ENCODE data around the gene PTPN18.
"Not testable (repeated sequence)": the region's sequence is repeated elsewhere in the genome, so short reads cannot be mapped to it uniquely, and the experiment has no call there.

The PTPN18 gene, protein sequence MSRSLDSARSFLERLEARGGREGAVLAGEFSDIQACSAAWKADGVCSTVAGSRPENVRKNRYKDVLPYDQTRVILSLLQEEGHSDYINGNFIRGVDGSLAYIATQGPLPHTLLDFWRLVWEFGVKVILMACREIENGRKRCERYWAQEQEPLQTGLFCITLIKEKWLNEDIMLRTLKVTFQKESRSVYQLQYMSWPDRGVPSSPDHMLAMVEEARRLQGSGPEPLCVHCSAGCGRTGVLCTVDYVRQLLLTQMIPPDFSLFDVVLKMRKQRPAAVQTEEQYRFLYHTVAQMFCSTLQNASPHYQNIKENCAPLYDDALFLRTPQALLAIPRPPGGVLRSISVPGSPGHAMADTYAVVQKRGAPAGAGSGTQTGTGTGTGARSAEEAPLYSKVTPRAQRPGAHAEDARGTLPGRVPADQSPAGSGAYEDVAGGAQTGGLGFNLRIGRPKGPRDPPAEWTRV

DNA sequence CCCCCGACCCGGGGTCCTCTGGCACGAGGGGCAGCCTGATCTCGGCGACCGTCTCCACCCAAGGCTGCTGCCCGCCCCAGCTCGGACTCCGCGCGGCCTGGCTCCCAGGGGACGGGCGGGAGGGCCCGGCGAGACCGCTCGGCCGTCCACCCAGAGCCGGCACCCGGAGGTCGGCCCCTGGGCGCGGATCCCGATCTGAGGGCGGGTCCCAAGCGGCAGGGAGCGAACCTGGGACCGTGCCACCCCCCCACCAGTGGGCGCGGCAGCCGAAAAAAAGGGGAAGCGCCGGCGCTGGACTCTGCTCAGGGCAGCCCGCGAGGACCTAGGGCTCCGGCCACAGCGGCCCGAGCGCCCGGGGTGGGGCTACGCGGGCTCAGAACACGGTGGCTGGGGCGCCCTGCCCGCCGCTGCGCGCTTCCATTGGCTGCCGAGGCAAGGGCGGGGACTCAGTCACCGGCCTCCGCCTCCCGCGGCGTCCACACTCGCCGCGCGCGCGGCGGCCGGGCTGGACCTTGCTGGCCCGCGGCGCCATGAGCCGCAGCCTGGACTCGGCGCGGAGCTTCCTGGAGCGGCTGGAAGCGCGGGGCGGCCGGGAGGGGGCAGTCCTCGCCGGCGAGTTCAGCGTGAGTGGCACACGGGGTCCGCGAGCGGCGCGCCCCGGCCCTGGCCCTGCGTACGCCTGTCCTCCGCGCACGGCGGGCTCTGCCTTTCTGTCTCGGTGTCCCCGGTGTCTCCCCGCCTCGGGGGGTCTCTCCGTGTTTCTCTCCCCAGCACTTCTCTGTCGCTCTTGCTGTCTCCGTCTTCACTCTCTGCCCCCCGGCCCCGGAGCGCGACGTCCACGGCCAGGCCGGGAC lies at the start of gene PTPN18:
Gene PTPN18, plus strand, starts transcription at position 479 of the 854 bp plus-strand sequence. Its CDS starts 52 bp downstream, at position 531.
- peak; percentile 67 for DNase-seq

DNA sequence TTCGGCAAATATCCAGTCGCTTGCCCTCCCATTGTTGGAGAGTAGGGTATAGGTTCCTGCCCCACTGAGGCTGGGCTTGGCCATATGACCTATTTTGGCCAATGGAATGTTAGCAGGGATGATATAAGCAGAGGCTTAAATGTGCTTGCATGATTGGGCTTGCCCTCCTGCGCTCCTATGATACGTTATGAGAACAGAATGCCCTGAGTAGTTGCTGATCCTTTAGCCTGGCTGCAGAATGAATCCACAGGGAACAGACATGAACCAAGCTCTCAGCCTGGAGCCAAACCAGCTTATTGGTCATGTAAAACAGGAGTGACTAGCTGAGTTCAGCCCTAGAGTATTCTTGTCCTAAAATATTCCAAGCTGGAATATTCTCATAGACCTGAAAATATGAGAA lies 48.0 kb upstream of the PTPN18 start:
- no peak for DNase-seq

DNA sequence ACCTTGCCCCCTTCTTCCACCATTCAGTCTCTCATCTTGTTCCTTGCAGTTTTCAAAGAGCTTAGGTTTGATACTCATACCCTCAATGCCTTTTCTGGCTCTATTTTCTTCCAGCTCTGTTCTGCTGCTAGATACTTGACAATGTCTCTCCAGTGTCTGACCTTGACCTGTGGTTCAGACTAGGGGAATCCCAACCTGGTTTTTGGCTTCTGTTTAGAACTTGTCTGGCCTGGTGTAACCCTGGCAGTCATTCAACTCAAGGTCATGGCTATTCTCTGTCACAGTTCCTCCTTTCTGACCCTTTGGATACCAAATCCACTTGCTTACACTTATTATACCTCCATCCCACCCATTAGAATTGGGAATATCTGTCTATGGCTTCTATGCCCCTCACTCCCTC lies 45.0 kb upstream of the PTPN18 start:
- no peak for DNase-seq

DNA sequence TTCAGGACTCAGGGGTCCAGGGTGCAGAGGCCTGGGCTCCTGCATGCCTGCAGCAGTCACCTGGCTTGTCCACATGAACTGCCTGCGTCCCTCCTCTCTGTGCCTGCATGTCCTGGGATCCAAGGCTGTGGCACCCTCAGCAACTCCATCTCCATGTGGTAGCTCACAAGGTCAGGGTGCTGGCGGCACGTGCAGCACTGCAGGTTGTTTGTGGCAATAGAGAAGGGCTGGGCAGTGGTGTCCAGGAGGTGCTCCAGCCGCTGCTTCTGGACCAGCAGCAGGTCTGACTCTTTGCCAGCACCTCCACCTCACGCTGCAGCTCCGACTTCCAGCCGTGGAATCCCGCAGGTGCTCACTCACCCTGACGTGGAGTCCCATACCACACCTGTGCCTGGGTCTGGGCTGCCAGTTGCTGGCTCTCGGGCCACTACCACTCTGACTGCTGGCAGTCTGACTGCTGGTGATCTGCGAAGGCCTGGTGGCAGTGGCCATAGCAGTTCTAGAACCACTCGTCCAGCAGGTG lies 42.0 kb upstream of the PTPN18 start:
- DNase-seq, result no peak

DNA sequence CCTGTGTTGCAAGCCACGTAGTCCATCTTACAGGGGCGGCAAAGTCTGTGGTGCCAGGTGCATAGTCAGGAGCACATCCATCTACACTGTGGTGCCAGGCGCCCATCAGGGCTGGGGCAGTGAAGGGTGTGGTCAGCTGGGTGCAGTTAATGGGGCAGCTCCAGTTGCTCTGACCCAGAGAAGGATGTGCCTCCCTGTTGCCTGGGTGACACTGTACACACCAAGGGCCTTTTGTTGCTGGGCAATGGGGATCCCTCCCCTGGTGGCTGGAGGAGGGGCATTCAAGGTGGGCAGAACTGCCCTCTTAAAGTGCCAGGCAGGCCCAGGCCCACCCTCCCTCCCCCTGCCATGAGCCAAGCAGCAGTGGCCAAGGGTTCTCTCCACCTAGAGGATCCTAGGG lies 41.5 kb upstream of the PTPN18 start:
- no peak for DNase-seq

DNA sequence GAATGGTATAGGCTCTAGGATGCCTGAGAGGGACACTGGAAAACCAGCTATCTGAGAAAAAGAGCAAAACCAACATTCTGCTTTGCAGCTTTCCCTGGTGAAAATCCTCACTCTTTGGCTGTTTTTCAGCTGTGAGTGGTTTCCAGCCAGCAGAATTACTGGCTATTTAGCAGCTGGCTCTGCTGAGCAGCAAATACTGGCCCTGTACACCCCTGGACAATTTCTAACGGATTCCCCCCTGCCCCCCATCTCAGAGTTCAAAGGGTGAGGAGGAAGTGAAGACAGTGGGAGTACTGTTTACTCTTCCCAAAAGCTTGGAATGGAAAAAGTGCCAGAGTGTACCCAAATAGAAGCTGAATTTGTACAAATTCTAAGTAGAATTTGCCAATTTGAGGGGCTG lies 39.3 kb upstream of the PTPN18 start:
- DNase-seq, result no peak

DNA sequence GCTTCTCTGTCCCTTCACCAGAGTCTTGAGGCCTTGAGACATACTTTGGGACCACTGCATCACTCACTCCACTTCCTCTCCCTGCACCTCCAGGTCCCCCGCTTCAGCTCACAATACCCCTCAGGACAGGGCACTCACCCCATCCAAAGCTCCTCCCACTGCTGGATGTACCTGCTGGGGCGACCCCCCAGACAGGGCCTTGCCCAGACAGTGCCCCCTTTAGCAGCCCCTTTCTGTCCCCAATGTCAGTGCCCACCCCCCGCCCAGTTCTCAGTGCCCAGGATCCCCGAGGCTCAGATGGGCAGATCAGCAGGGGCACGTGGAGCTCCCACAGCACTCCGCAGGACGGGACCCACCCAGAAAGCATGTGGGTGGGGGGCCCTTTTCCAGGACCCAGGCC lies 37.0 kb upstream of the PTPN18 start:
- DNase-seq, result no peak

DNA sequence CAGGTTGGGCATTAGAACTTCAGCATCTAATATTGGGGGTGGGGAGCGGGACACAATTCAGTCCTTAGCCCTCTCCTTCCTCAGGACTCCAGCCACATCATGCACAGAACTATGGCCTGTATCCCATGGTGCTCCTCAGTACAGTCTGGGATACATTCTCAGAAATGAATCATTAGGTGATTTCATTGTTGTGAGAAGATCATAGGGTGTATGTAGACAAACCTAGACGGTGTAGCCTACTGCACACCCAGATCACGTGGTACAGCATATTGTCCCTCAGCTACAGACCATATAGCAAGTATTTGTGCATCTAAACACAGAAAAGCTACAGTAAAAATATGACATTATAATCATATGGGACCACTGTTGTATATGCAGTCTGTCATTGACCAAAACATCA lies 36.3 kb upstream of the PTPN18 start:
- DNase-seq, result no peak

DNA sequence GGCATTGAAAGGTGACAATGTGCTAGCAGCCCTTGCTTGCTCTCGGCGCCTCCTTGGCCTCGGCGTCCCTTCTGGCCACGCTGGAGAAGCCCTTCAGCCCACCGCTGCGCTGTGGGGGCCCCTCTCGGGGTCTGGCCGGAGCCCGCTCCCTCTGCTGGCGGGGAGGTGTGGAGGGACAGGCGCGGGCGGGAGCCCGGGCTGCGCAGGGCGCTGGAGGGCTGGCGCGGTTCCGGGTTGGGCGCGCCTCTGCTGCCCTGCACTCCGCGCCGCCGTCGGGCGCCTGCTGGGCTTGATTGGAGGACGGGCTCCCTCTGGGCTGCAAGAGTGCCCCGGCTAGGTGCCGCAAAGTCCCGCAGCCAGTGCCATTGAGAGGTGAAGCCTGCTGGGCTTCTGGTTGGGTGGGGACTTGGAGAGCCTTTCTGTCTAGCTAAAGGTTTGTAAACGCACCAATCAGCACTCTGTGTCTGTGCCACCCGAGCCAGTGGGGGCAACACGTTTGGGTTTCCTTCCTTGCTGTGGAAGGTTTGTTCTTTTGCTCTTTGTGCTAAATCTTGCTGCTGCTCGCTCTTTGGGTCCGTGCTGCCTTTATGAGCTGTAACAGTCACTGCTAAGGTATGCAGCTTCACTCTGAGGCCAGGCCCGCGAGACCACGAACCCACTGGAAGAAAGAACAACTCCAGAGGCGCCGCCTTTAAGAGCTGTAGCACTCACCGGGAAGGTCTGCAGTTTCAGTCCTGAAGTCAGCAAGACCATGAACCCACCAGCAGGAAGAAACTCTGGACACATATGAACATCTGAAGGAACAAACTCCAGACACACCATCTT lies 27.9 kb upstream of the PTPN18 start:
- DNase-seq, result peak; percentile 0

DNA sequence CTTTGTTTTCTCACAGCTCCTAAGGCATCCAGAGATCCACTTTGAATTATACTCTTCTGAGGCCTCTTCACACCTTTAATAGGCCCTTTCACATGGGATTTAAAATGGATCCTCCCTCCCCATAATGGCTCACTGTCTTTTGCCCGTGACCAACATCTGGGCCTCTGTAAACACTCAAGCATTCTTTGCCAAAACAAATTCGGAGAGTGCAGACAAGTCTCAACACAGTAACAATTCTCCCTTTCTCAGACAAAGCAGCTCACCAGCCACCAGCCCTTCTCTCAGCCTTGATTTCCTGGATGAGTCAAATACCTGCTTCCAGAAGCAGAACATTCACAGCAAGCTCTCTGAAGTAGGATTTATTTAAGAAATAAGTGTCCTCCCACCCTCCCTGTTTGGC lies 27.1 kb upstream of the PTPN18 start:
- no peak for DNase-seq

DNA sequence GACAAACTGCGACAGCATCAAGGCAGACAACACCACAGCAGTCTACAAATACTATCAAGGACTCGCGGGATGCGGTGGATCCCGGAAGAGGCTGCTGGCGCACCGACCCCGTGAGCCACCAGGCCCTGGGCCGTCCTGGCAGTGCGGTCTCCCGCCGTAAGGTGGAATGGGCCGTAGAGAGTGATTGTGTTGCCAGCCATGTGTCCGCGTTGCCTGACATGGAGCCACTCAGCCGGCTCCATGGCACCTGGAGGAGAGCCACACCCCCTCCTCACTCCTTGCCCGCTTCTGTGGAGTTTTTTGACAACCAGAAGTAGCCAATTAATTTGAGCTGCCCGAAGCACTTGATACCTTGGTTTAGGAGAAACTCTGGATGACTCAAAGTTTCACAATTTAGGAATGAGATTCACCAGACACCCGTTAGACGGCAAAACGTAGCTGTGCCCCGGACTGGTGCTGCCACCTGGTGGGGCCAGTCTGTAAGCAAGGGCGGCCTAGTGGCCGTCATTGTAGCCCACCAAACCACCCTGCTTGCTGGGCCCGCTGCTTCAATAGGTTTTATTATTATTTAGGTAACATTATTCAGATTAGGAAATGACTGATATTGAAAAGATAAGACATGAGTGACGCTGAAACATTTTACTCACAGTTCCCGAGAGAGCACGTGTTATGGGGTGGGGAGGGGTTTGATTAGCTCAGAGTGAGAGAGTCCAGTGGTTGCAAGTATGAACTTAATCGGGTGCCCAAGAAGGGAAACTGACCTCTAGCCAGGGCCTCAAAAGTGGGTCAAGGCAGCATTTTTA lies 23.4 kb upstream of the PTPN18 start:
- peak; percentile 45 for DNase-seq

DNA sequence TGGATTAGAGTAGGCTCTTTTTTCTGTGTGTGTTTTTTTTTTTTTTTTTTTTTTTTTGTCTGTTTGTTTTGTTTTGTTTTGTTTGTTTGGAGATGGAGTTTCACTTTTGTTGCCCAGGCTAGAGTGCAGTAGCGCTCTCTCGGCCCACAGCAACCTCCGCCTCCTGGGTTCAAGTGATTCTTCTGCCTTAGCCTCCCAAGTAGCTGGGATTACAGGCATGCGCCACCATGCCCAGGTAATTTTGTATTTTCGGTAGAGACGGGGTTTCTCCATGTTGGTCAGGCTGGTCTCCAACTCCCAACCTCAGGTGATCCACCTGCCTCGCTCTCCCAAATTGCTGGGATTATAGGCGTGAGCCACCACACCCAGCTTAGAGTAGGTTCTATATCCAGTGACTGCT lies 22.6 kb upstream of the PTPN18 start:
- DNase-seq, result not testable (repeated sequence)

DNA sequence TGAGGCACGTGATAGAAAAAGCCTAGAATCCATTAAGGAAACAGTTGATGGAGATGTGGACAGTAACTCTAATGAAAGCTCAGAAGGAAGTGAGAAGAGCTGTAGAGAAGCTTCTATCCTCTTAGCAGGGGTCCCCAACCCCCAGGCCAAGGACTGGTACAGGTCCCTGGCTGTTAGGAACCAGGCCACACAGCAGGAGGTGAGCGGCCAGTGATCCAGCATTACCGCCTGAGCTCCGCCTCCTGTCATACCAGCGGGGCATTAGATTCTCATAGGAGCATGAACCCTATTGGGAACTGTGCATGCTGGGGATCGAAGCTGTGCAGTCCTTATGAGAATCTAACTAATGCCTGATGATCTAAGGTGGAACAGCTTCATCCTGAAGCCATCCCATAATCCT lies 21.8 kb upstream of the PTPN18 start:
- DNase-seq, result no peak

DNA sequence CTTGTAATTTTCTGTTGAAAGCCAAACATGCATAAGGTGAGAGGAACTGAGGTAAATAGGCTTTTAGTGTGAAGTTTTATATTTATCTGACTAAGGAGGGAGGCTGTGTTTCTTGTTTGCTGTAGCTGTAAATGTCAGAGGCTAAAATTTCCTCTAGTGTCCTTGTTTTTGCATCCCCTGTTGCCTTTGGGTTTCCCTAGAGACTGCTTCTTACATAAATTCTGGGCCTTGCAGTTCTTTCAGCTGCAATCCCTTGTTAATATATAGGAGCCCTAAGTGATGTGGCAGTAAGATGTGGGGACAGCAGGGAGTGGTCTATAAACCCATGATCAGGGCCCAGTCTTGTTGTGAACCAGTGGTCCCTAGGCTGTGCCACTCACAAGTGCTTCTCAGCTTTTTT lies 20.6 kb upstream of the PTPN18 start:
- no peak for DNase-seq

DNA sequence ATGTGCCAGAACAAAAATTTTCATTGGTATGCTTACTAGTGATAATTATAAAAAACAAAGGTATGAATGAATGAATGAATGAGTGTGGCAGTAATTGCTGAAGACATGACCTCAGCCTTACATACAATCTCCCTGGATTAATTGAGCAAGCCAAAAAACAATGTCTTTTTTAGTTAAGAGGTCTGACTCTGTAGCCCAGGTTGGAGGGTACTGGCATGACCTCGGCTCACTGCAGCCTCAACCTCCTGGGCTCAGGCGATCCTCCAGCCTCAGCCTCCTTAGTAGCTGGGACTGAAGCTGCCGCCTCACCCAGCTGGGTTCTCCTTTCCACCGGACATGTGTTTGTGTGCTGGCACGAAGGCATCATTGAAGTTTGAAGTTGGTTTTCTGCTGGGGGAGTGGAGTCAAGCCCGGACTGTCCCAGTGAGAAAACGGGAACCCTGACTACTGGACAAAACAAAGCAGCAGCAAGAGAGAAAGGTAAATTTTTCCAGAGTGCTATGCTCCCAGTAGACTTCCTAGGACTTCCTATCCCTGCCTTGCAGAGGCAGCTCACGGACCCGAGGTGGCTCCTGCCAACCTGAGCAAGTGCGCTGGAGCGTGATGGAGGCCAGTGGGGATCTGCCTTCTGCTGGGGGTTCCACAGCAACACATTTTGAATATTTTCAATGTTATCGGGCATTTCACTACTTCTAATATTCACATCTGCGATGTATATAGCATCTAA lies 19.5 kb upstream of the PTPN18 start:
- DNase-seq, result no peak

DNA sequence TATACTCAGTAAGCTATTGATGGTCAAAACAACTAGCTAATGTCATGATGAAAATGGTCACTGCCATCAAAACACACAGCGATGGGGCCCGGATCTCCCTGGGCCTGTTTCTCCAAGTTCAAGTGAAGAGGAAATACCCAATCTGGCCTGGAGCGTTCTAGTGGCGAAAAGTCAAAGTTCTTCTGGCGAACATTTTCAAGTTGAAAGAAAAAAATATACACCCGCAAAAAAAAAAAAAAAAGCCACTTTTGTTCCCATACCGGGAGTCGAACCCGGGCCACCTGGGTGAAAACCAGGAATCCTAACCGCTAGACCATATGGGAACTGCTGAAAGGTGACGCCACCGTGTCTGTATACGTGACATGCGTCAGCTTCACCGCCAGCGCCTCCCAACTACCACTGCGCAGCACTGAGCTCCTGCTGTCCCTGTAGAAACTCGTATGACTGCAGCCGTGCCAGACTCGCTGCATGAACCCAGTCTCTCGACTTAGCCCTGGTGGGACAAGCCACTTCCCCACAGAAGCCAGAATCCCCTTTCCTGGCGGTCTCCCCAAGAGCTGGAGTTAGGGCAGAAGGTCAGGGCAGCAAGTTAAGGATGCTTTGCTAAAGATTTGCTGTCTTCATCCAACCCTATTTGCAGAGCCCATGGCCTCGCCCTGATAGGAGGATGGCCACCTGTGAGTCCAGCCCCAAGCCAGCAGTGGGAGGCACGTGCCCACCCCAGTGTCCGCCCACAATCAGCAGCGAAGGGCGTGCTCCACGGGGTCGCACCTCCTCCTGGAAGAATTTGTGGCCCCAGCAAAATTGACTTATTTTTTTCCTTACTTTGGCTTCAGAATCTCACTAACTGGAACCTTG lies 18.8 kb upstream of the PTPN18 start:
- peak; percentile 53 for DNase-seq

DNA sequence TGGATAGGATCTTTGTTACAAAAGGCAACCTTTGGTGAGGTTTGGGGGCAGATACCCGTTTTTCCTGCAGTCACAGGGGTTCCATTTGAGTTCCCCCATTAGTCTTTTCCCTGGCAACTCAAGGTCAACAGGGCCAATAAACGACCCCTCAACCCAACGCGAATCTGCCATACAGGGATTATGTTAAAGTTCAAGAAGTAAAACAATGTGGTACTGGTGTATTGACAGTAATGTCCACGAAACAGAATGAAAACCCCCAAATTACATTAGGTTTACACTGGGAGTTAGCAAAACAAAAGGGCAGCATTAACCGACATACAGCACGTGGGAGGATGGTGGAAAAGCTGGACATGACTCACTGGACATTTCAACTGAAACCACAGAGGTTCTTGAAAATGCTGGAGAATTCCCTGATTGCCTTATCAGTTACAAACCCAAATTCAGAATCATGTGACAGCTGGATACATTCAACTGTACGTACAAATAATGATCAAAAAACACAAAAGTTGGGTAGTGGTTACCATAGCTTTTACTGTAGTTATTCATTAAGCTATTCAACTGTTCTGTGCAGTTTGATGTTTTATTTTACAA lies 18.0 kb upstream of the PTPN18 start:
- DNase-seq, result peak; percentile 46

DNA sequence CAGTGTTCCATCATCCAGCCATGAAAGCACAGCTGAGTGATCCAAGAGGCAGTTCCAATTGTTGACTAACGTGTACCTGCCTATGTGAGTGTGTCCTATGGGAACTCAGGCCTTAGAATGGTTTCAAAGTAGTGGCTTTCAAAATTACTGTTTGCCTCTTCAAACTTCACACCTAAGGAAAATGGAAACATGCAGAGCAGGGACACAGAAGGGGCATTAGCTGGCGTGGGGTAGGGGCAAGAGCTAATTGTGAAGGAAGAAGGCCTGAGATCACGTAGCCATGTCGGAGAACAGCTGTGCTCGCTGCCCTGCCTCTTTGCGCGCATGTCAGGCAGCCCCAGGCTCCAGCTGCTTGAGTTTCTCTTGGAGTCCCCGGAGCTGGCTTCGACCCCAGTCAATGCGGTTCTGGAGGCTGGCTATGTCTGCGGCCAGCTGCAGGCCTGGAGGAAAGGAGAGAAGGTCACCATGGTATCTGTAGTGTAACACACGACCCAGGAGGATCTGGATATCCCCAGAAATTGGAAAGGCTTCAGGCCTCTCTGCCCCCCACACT lies 17.0 kb upstream of the PTPN18 start:
- no peak for DNase-seq
